SK-N-SH (cell line): ENCODE results near the gene SLC26A4. TPM values are rescaled to one million over a fixed set of nuclear protein-coding genes. Genes with fewer than 3 reads are reported as not detected.

ENCODE experiments used
- CTCF ChIA-PET: fragments of 300-600, 350-600 bp; formaldehyde crosslinking; extraction: SDS; loops from one replicate; lab custom pipeline; 2021; lab: Yijun Ruan, JAX
- POLR2A ChIA-PET: fragments of 350-600 bp; sonication (Branson Sonifier 250); formaldehyde crosslinking; extraction: SDS; loops from one replicate; lab custom pipeline; 2020; ENCODE audit warnings: antibody characterized with exemption, inconsistent platforms; lab: Yijun Ruan, JAX
- DNase-seq: peaks from one replicate; pipeline ENCODE4 v3.0.0; 2012
- H2AFZ ChIP-seq: fragments of 200-600 bp; sonication (generic); 2 replicates; pipeline ENCODE4 v1.8.1; 2016; ENCODE audit warnings: antibody characterized with exemption, mild to moderate bottlenecking, low read depth
- H3F3A ChIP-seq: fragments of 200-600 bp; sonication (generic); replicated peaks from 2 replicates; pipeline ENCODE3; 2016; ENCODE audit warnings: antibody characterized with exemption, mild to moderate bottlenecking; ENCODE audit not compliant: insufficient read depth
- H3K27ac ChIP-seq, 2 experiments: fragments of 200-500 bp in 1 of 2; fragments of 200-600 bp in 1 of 2; sonication (Bioruptor generic) in 1 of 2; sonication (generic), shearing (Covaris generic) in 1 of 2; 2 replicates each; pipeline versions ENCODE4 v1.5.1 to v1.6.1; 2014 to 2016; ENCODE audit warnings: low read depth in 2 of 2, inconsistent platforms in 1 of 2, low read length in 1 of 2, mild to moderate bottlenecking in 1 of 2, mixed read lengths in 1 of 2
- H3K27me3 ChIP-seq: fragments of 200-600 bp; sonication (generic), shearing (Covaris generic); 2 replicates; pipeline ENCODE4 v1.6.1; 2016; ENCODE audit warnings: mixed run types; ENCODE audit not compliant: insufficient read depth
- H3K36me3 ChIP-seq, 2 experiments: fragments of 200-500 bp in 1 of 2; fragments of 200-600 bp in 1 of 2; sonication (Bioruptor generic) in 1 of 2; sonication (generic) in 1 of 2; replicated peaks in 1 of 2; 2 replicates each; pipeline versions ENCODE3 to v1.5.1; 2014 to 2016; ENCODE audit warnings: low read length in 1 of 2, mild to moderate bottlenecking in 1 of 2; ENCODE audit not compliant: insufficient read depth in 2 of 2, control insufficient read depth in 1 of 2
- H3K4me1 ChIP-seq, 2 experiments: fragments of 200-500 bp in 1 of 2; fragments of 200-600 bp in 1 of 2; sonication (Bioruptor generic) in 1 of 2; sonication (generic), shearing (Covaris generic) in 1 of 2; 2 replicates each; pipeline versions ENCODE4 v1.5.1 to v1.6.1; 2014 to 2016; ENCODE audit warnings: low read depth in 1 of 2, low read length in 1 of 2, mixed run types in 1 of 2; ENCODE audit not compliant: insufficient read depth in 2 of 2, control insufficient read depth in 1 of 2
- H3K4me2 ChIP-seq: fragments of 200-600 bp; sonication (generic), shearing (Covaris generic); 2 replicates; pipeline ENCODE4 v1.6.1; 2017; ENCODE audit warnings: mixed run types
- H3K4me3 ChIP-seq, 2 experiments: fragments of 200-500 bp in 1 of 2; fragments of 200-600 bp in 1 of 2; sonication (Bioruptor generic) in 1 of 2; sonication (generic), shearing (Covaris generic) in 1 of 2; 2 replicates each; pipeline versions ENCODE4 v1.5.1 to v1.8.1; 2014 to 2016; ENCODE audit warnings: low read depth in 2 of 2, inconsistent platforms in 1 of 2, low read length in 1 of 2, mild to moderate bottlenecking in 1 of 2, mixed read lengths in 1 of 2, moderate library complexity in 1 of 2
- H3K79me2 ChIP-seq: fragments of 200-600 bp; sonication (generic); 2 replicates; pipeline ENCODE4 v1.8.1; 2017; ENCODE audit warnings: mild to moderate bottlenecking; ENCODE audit not compliant: insufficient read depth
- H3K9ac ChIP-seq: fragments of 200-600 bp; sonication (generic); 2 replicates; pipeline ENCODE4 v1.6.1; 2017; ENCODE audit warnings: mixed run types
- H3K9me2 ChIP-seq: fragments of 200-600 bp; sonication (generic); 2 replicates; pipeline ENCODE4 v1.6.1; 2017; ENCODE audit warnings: mixed run types
- H3K9me3 ChIP-seq: fragments of 200-600 bp; sonication (generic); 2 replicates; pipeline ENCODE4 v1.6.1; 2017; ENCODE audit warnings: mixed run types, mild to moderate bottlenecking, moderate library complexity
- H4K20me1 ChIP-seq: fragments of 200-600 bp; sonication (generic); 2 replicates; pipeline ENCODE4 v1.6.1; 2017; ENCODE audit warnings: mild to moderate bottlenecking, mixed run types; ENCODE audit not compliant: insufficient read depth
- CHD2 ChIP-seq: fragments of 150-350 bp; IDR thresholded peaks from 2 replicates; pipeline ENCODE4 v1.6.1; 2018; ENCODE audit warnings: low read length; ENCODE audit not compliant: partially characterized antibody
- CTCF ChIP-seq: fragments of 200-600 bp; sonication (generic); IDR thresholded peaks from 2 replicates; pipeline ENCODE4 v1.6.1; 2017; ENCODE audit warnings: antibody characterized with exemption, mild to moderate bottlenecking, moderate library complexity
- ELF1 ChIP-seq: IDR thresholded peaks from 2 replicates; pipeline ENCODE4 v1.4.0; 2012
- EP300 ChIP-seq, 2 experiments: IDR thresholded peaks; 2 replicates each; pipeline versions ENCODE4 v1.4.0 to v1.6.1; 2012; ENCODE audit warnings: borderline replicate concordance in 1 of 2, low read depth in 1 of 2, low read length in 1 of 2
- FOSL2 ChIP-seq: IDR thresholded peaks from 2 replicates; pipeline ENCODE4 v1.4.0; 2012; ENCODE audit warnings: low read depth, mild to moderate bottlenecking, moderate library complexity, borderline replicate concordance
- GATA2 ChIP-seq: sonication (generic); formaldehyde crosslinking; IDR thresholded peaks from 2 replicates; pipeline ENCODE4 v1.5.0; 2020; ENCODE audit warnings: mild to moderate bottlenecking, missing genetic modification reagents
- MAX ChIP-seq: IDR thresholded peaks from 2 replicates; pipeline ENCODE4 v1.4.0; 2012; ENCODE audit warnings: low read depth
- MEF2A ChIP-seq: IDR thresholded peaks from 2 replicates; pipeline ENCODE4 v1.4.0; 2012; ENCODE audit warnings: low read depth, borderline replicate concordance
- PBX3 ChIP-seq: IDR thresholded peaks from 2 replicates; pipeline ENCODE4; 2012
- POLR2AphosphoS5 ChIP-seq: IDR thresholded peaks from 2 replicates; pipeline ENCODE4 v1.6.1; 2012; ENCODE audit warnings: low read depth, low read length
- RCOR1 ChIP-seq: fragments of 150-350 bp; IDR thresholded peaks from 2 replicates; pipeline ENCODE4 v1.6.1; 2017; ENCODE audit warnings: antibody characterized with exemption, low read length
- SMC3 ChIP-seq: IDR thresholded peaks from 2 replicates; pipeline ENCODE4 v1.6.1; 2012; ENCODE audit warnings: low read depth, low read length, improper control_type of control experiment
- TCF12 ChIP-seq: IDR thresholded peaks from 2 replicates; pipeline ENCODE4 v1.4.0; 2012
- USF2 ChIP-seq: fragments of 150-350 bp; IDR thresholded peaks from 2 replicates; pipeline ENCODE4 v1.6.1; 2017; ENCODE audit warnings: antibody characterized with exemption, low read length, low read depth, borderline replicate concordance
- YY1 ChIP-seq: IDR thresholded peaks from 2 replicates; pipeline ENCODE4 v1.4.0; 2012; ENCODE audit warnings: low read depth, mild to moderate bottlenecking
- WGBS: methylation state at CpG from one replicate; pipeline ENCODE4 v1.1.6; 2017; ENCODE audit warnings: low lambda C conversion rate; 5-methylcytosine and 5-hydroxymethylcytosine counted together
- polyA plus RNA-seq, 3 experiments: library from polyadenylated mRNA; depleted of rRNA; stranded (reverse); fragments of >200 nt; gene quantifications; 2 replicates each; pipeline ENCODE4 v1.2.3, GENCODE V29; 2012

SLC26A4 gene
- polyA plus RNA-seq, 1 of the 3 experiments (the other 2 are of a cell fraction), result 0.61 TPM

GRCh38 chr7:107696330-107696946 lies 35.8 kb downstream of the SLC26A4 start:
- CTCF ChIA-PET, result interaction anchor here (0.7 to 1.2 kb wide), 5 partner anchors 11 to 35 kb away, joined by 3 to 4 read pairs (median 3); no protein-coding TSS in a partner anchor
- H3K36me3 ChIP-seq, result no peaks in the 10 kb centered on the region

GRCh38 chr7:107697321-107698049 lies 36.9 kb downstream of the SLC26A4 start:
- Histone ChIP-seq H3K9ac (no peak overlapping the region), H3K79me2 (no peaks in the 10 kb centered on the region), H3K27ac (peak overlapping the region in 1 of 2 experiments; percentile 43; a peak in 1 of 4 replicates), H3K27me3 (no peaks in the 10 kb centered on the region), H3K9me2 (no peaks in the 10 kb centered on the region), H3K9me3 (no peaks in the 10 kb centered on the region), H3K4me3 (no peak overlapping the region), H2AFZ (no peak overlapping the region), H3K4me1 (peaks cover 4 to 21% of the 10 kb centered on the region in 2 experiments; a peak in 2 of 4 replicates), H3F3A (no peaks in the 10 kb centered on the region), H3K4me2 (no peak overlapping the region), H3K36me3 (no peaks in the 10 kb centered on the region), H4K20me1 (no peaks in the 10 kb centered on the region)
- WGBS, result 77% methylated on average over 7 of the region's 7 CpGs
- peak; percentile 12 for DNase-seq
- POLR2A ChIA-PET, result no interaction called here
- CTCF ChIA-PET, result interaction anchor here (0.6 to 1.2 kb wide), 3 partner anchors 11 to 36 kb away, joined by 3 to 4 read pairs (median 3); partner anchors contain the start of gene SLC26A4
- TF ChIP-seq EP300 (IDR thresholded peaks at IDR 0.05; ENCODE audit: borderline replicate concordance in 1 of 2, low read depth in 1 of 2, low read length in 1 of 2) (peak in 1 of 2 experiments; percentile 46; a peak in 1 of 4 replicates), SMC3 (no peak), YY1 (no peak), MAX (no peak), RCOR1 (peak; percentile 91), GATA2 (CRISPR knock-in tag) (peak; percentile 69), TCF12 (no peak; the same call in 1 of the 2 replicates), PBX3 (no peak), CTCF (no peak), CHD2 (peak; percentile 18)

More at GRCh38 chr7:107696330-107696946, 35.8 kb downstream of the SLC26A4 start:
- no peak for DNase-seq
- no peak overlapping the region for H2AFZ ChIP-seq
- no peaks in the 10 kb centered on the region for H3K9me2 ChIP-seq
- no peak overlapping the region for H3K4me2 ChIP-seq
- no peaks in the 10 kb centered on the region for H3K79me2 ChIP-seq
- no peaks in the 10 kb centered on the region for H4K20me1 ChIP-seq
- WGBS, result 74% methylated on average over 4 of the region's 4 CpGs
- H3K9ac ChIP-seq, result no peak overlapping the region
- no peaks in the 10 kb centered on the region for H3K27me3 ChIP-seq
- TF ChIP-seq POLR2AphosphoS5 (no peak), SMC3 (no peak), MEF2A (no peak), FOSL2 (no peak), CHD2 (no peak), TCF12 (peak; percentile 43), GATA2 (CRISPR knock-in tag) (no peak), PBX3 (no peak), USF2 (no peak), ELF1 (no peak), RCOR1 (0 out of 2 replicates have a peak, but pooled peaks have one; percentile 13)
- H3K4me1 ChIP-seq, result peaks cover 13 to 23% of the 10 kb centered on the region in 2 experiments; a peak in 3 of 4 replicates
- H3F3A ChIP-seq, result no peaks in the 10 kb centered on the region
- H3K4me3 ChIP-seq, result no peak overlapping the region
- peak overlapping the region in 1 of 2 experiments; percentile 43; a peak in 2 of 4 replicates for H3K27ac ChIP-seq
- H3K9me3 ChIP-seq, result no peaks in the 10 kb centered on the region
- POLR2A ChIA-PET, result interaction anchor here (0.7 kb wide), 1 partner anchor 15 kb away, joined by 3 read pairs; no protein-coding TSS in a partner anchor
